Measurements from ENCODE around the gene SARS1. TPM values are rescaled to one million over a fixed set of nuclear protein-coding genes. Genes with fewer than 3 reads are reported as not detected.

The SARS1 gene
- total RNA-seq, 4 donors from 2014 or later = 85.8 to 150 (median 134) TPM

GRCh38 chr1:109188200-109188599, 25.5 kb upstream of the SARS1 start:
- peaks cover 0 to 29% (median 3%) of the 10 kb centered on the region in 3 donors for H3K4me1 ChIP-seq
- no peaks in the 10 kb centered on the region for H3K27me3 ChIP-seq
- WGBS, 2 donors = 79 to 89% methylated on average over 3 of the region's 4 CpGs

GRCh38 chr1:109188781-109189180, 24.9 kb upstream of the SARS1 start:
- H3K4me1 ChIP-seq = peaks cover 0 to 29% (median 3%) of the 10 kb centered on the region in 3 donors
- H3K4me3 ChIP-seq = no peak overlapping the region
- no peaks in the 10 kb centered on the region for H3K36me3 ChIP-seq
- no peaks in the 10 kb centered on the region for H3K9me3 ChIP-seq
- DNase-seq = no peak
- TF ChIP-seq, protein P1, sequence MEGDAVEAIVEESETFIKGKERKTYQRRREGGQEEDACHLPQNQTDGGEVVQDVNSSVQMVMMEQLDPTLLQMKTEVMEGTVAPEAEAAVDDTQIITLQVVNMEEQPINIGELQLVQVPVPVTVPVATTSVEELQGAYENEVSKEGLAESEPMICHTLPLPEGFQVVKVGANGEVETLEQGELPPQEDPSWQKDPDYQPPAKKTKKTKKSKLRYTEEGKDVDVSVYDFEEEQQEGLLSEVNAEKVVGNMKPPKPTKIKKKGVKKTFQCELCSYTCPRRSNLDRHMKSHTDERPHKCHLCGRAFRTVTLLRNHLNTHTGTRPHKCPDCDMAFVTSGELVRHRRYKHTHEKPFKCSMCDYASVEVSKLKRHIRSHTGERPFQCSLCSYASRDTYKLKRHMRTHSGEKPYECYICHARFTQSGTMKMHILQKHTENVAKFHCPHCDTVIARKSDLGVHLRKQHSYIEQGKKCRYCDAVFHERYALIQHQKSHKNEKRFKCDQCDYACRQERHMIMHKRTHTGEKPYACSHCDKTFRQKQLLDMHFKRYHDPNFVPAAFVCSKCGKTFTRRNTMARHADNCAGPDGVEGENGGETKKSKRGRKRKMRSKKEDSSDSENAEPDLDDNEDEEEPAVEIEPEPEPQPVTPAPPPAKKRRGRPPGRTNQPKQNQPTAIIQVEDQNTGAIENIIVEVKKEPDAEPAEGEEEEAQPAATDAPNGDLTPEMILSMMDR (IDR thresholded peaks at IDR 0.05) = no peak
- no peak for TF ChIP-seq POLR2A (IDR thresholded peaks at IDR 0.05)
- no peaks in the 10 kb centered on the region for H3K27me3 ChIP-seq
- no peak overlapping the region for H3K27ac ChIP-seq
- 33 to 56% methylated on average over 1 to 6 of the region's 6 CpGs for WGBS, 2 donors
- intact Hi-C loops (cut with DNase I) = no loop called here

More at GRCh38 chr1:109188200-109188599, 25.5 kb upstream of the SARS1 start:
- TF ChIP-seq, protein P1 (IDR thresholded peaks at IDR 0.05) = no peak
- no peak for TF ChIP-seq POLR2A (IDR thresholded peaks at IDR 0.05)
- Histone ChIP-seq H3K27ac (no peak overlapping the region), H3K36me3 (no peaks in the 10 kb centered on the region), H3K4me3 (no peak overlapping the region), H3K9me3 (no peaks in the 10 kb centered on the region)
- intact Hi-C loops (cut with DNase I) = no loop called here
- no peak for DNase-seq

- Histone ChIP-seq H3K27me3 (no peaks in the 10 kb centered on the region), H3K36me3 (no peaks in the 10 kb centered on the region), H3K9me3 (no peaks in the 10 kb centered on the region), H3K27ac (no peak overlapping the region), H3K4me1 (peaks cover 0 to 27% (median 3%) of the 10 kb centered on the region in 3 donors), H3K4me3 (no peak overlapping the region)
- intact Hi-C loops (cut with DNase I) = no loop called here
- DNase-seq = no peak
- TF ChIP-seq POLR2A (IDR thresholded peaks at IDR 0.05) = no peak
- TF ChIP-seq, protein P1 (IDR thresholded peaks at IDR 0.05) = no peak
- WGBS, 2 donors = 82 to 86% methylated on average over 7 of the region's 7 CpGs
Measured at GRCh38 chr1:109190189-109190588, 23.5 kb upstream of the SARS1 start.

GRCh38 chr1:109191377-109191776, 22.3 kb upstream of the SARS1 start:
- WGBS, 2 donors = 87 to 94% methylated on average over 3 to 7 of the region's 8 CpGs
- intact Hi-C loops (cut with DNase I) = no loop called here

GRCh38 chr1:109191891-109192290, 21.8 kb upstream of the SARS1 start:
- H3K36me3 ChIP-seq = no peaks in the 10 kb centered on the region
- TF ChIP-seq, protein P1 (IDR thresholded peaks at IDR 0.05) = no peak
- no peak for TF ChIP-seq POLR2A (IDR thresholded peaks at IDR 0.05)
- H3K4me1 ChIP-seq = peaks cover 0 to 11% (median 0%) of the 10 kb centered on the region in 3 donors
- no peaks in the 10 kb centered on the region for H3K9me3 ChIP-seq
- intact Hi-C loops (cut with DNase I) = no loop called here
- no peak overlapping the region for H3K4me3 ChIP-seq
- DNase-seq = no peak
- no peak overlapping the region for H3K27ac ChIP-seq
- H3K27me3 ChIP-seq = no peaks in the 10 kb centered on the region

More at GRCh38 chr1:109191377-109191776, 22.3 kb upstream of the SARS1 start:
- H3K36me3 ChIP-seq = no peaks in the 10 kb centered on the region
- no peaks in the 10 kb centered on the region for H3K9me3 ChIP-seq
- TF ChIP-seq POLR2A (IDR thresholded peaks at IDR 0.05) = no peak
- TF ChIP-seq, protein P1 (IDR thresholded peaks at IDR 0.05) = peak in 1 of 6 experiments; percentile 7
- H3K4me3 ChIP-seq = no peak overlapping the region
- H3K27ac ChIP-seq = no peak overlapping the region
- DNase-seq = no peak
- no peaks in the 10 kb centered on the region for H3K27me3 ChIP-seq
- peaks cover 0 to 16% (median 2%) of the 10 kb centered on the region in 3 donors for H3K4me1 ChIP-seq

All from esophagus squamous epithelium (tissue), 5 donors.